HUES64 (cell line): ENCODE data around the gene HGFAC.

ENCODE experiments used
- H3K27ac ChIP-seq: 2 replicates; pipeline ENCODE4 v1.7.0; 2013; ENCODE audit warnings: low read depth, low read length, inconsistent platforms
- H3K27me3 ChIP-seq: 2 replicates; pipeline ENCODE4 v1.6.1; 2013; ENCODE audit warnings: mild to moderate bottlenecking, low read length; ENCODE audit not compliant: insufficient read depth
- H3K36me3 ChIP-seq: 2 replicates; pipeline ENCODE4 v1.6.1; 2013; ENCODE audit warnings: mild to moderate bottlenecking, low read length; ENCODE audit not compliant: insufficient read depth
- H3K4me1 ChIP-seq: 2 replicates; pipeline ENCODE4 v1.6.1; 2013; ENCODE audit warnings: mild to moderate bottlenecking, low read length, moderate library complexity; ENCODE audit not compliant: insufficient read depth
- H3K4me3 ChIP-seq: 2 replicates; pipeline ENCODE4 v1.5.1; 2013; ENCODE audit warnings: mild to moderate bottlenecking, low read length, moderate library complexity
- H3K9ac ChIP-seq: 2 replicates; pipeline ENCODE4 v1.6.1; 2013; ENCODE audit warnings: mild to moderate bottlenecking, low read depth, low read length
- H3K9me3 ChIP-seq: 2 replicates; pipeline ENCODE4 v1.6.1; 2013; ENCODE audit warnings: low read depth, low read length; ENCODE audit not compliant: insufficient read depth
- WGBS: fragments of 150-250, 120-280 bp; methylation state at CpG from one replicate; pipeline ENCODE4 v1.1.7; 2013; ENCODE audit warnings: missing lambda C conversion rate; 5-methylcytosine and 5-hydroxymethylcytosine counted together

Gene HGFAC

DNA sequence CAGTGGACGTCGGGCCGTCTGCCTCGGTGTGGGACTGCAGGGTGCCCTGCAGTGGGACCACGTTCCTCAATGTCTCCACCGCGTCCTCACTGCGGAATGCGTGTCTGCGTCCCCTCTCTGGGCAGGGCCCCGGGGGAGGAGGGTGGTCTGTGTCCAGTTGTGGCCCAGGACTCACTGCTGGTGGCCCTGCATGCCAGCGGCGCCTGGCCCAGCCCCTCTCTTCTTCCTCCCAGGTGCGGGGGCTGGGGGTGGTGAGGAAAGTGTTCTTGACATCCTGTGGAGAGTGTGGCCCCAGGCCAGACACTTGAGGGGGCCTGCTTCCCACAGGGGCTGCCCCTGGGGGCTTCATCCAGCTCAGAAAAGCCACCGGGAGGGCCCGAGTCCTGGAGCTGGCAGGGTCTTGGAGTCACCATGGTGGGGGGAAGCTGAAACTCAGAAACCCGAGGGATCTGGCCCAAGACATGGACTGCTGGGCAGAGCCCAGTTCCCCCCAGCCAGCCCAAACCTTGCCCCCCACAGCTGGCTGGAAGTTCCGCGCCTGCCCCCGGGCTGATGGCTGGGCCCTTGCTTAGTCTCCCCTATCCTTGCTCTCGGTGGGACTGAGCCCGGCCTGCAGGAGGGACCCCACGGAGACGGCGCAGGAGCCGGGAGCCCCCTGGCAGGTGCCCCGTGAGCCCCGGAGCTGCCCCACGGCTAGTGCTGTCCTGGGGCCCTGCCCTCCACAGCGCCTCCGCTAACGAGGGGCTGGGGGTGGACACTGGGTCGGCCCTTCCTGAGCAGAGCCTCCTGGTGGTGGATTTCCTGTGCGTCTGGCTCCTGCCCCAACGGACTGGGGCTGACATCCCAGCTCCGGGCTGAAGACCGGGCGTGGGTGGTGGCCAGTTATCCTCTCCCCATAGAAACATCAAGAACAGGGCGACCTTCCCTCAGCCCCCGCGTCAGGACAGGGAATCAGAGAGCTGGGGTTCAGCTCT lies 24.2 kb downstream of the HGFAC start:
- H3K9ac ChIP-seq, result no peak overlapping the region

DNA sequence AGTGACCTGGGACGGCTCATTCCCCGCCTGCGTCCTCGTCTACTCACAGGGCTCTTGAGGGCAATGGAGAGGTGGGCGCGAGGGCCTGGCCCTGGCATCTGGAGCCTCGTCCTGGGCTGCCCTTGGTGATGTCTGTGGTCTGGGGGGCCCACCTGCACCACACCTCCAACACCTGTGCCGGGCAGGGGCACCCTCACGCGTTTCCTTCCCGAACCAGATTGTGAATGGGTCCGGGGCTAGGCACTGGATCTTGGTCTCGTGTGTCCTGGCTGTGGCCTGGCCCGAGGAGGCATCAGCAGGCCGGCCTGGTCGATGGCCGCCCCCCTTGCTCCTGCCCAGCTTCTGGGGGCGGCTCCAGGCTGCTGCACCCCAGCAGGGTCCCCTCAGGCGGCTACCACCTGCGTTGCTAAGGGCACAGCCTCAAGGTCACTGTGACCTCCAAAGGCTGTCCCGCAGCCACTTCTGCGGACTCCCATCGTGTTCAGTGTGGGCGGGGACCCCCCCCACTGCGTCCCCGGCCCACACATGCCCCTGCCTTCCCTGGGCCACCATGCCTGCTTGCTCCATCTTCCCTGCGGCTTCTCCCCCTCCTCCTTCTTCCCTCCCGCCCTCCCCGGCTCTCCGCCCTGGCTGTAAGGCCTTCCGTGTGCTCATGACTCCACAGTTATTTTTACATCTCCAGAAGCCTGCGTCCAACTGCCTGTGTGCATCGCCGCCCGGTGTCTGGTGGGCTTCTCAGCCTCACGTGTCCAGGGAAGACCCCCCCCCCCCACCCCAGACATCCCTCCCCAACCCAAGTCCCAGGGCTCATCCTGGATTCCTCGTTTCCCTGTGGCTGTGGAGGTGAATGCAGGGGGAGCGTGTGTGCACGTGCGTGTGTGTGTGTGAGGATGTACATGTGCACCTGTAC lies 25.2 kb downstream of the HGFAC start:
- H3K36me3 ChIP-seq, result no peaks in the 10 kb centered on the region
- no peak overlapping the region for H3K9ac ChIP-seq
- WGBS, result 89% methylated on average over 40 of the region's 40 CpGs
- no peak overlapping the region for H3K27ac ChIP-seq
- no peak overlapping the region for H3K4me3 ChIP-seq
- no peaks in the 10 kb centered on the region for H3K9me3 ChIP-seq
- peaks cover 36% of the 10 kb centered on the region for H3K27me3 ChIP-seq
- no peaks in the 10 kb centered on the region for H3K4me1 ChIP-seq

More for the DNA sequence above, 24.2 kb downstream of the HGFAC start:
- WGBS, result 79% methylated on average over 38 of the region's 41 CpGs
- Histone ChIP-seq H3K4me3 (no peak overlapping the region), H3K4me1 (no peaks in the 10 kb centered on the region), H3K27ac (no peak overlapping the region), H3K27me3 (peaks cover 40% of the 10 kb centered on the region), H3K9me3 (no peaks in the 10 kb centered on the region), H3K36me3 (no peaks in the 10 kb centered on the region)

DNA sequence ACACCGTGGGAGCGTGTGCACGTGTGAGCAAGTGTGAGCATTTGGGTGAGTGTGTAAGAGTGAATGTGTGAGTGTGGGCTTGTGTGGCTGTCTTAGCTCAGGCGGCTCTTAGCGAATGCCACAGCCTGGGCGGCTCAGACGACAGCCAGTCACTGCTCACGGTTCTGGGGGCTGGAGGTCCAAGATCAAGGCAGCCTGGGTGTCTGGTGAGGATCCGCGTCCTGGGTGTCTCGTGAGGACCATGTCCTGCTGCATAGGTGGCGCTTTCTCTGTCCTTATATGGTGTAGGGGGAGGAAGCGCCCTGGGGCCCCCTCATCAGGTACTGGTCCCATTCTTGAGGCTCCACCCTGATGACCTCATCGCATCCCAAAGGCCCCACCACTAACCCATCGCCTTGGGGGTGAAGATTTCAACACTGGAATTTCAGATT lies 25.8 kb downstream of the HGFAC start:
- H3K4me1 ChIP-seq, result no peaks in the 10 kb centered on the region
- no peak overlapping the region for H3K4me3 ChIP-seq
- 86% methylated on average over 15 of the region's 15 CpGs for WGBS
- H3K27me3 ChIP-seq, result peaks cover 32% of the 10 kb centered on the region
- H3K9ac ChIP-seq, result no peak overlapping the region
- H3K27ac ChIP-seq, result no peak overlapping the region
- H3K36me3 ChIP-seq, result no peaks in the 10 kb centered on the region
- H3K9me3 ChIP-seq, result no peaks in the 10 kb centered on the region

DNA sequence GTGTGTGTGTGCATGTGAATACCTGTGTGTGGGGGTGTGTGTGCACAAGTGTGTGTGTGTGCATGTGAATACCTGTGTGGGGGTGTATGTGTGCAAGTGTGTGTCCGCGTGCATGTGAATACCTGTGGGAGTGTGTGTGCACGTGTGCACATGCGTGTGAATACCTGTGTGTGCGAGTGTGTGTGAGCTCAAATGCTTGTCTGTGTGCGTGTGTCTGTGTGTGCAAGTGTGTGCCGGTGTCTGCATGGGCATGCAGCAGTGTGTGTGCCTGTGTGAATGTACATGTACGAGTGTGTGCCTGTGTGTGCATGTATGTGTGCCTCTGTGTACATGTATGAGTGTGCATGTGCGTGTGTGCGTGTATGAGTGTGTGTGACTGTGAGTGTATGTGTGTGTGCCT lies 26.4 kb downstream of the HGFAC start:
- H3K36me3 ChIP-seq, result no peaks in the 10 kb centered on the region
- no peaks in the 10 kb centered on the region; the same call in 1 of the 2 replicates for H3K4me1 ChIP-seq
- H3K27ac ChIP-seq, result no peak overlapping the region
- no peak overlapping the region for H3K4me3 ChIP-seq
- WGBS, result 93% methylated on average over 10 of the region's 10 CpGs
- H3K9ac ChIP-seq, result no peak overlapping the region
- H3K9me3 ChIP-seq, result no peaks in the 10 kb centered on the region
- H3K27me3 ChIP-seq, result peaks cover 29% of the 10 kb centered on the region

DNA sequence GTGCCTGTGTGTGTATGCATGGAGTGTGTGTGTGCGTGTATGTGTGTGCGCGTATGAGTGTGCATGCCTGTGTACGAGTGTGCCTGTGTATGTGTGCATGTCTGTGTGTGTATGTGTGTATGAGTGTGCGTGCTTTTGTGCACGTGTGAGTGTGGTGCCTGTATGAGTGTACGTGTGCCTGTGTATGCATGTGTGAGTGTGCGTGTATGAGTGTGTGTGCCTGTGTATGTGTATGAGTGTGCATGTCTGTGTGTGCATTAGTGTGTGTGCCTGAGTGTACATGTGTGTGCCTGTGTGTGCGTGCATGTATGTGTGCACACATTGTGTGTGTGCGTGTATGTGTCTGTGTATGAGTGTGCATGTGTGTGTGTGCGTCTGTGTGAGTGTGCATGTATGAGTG lies 27.0 kb downstream of the HGFAC start:
- WGBS, result 95% methylated on average over 11 of the region's 11 CpGs
- H3K4me1 ChIP-seq, result no peaks in the 10 kb centered on the region; the same call in 1 of the 2 replicates
- H3K9me3 ChIP-seq, result no peaks in the 10 kb centered on the region
- H3K27ac ChIP-seq, result no peak overlapping the region
- no peak overlapping the region for H3K4me3 ChIP-seq
- H3K27me3 ChIP-seq, result peaks cover 25% of the 10 kb centered on the region
- no peaks in the 10 kb centered on the region for H3K36me3 ChIP-seq
- no peak overlapping the region for H3K9ac ChIP-seq

DNA sequence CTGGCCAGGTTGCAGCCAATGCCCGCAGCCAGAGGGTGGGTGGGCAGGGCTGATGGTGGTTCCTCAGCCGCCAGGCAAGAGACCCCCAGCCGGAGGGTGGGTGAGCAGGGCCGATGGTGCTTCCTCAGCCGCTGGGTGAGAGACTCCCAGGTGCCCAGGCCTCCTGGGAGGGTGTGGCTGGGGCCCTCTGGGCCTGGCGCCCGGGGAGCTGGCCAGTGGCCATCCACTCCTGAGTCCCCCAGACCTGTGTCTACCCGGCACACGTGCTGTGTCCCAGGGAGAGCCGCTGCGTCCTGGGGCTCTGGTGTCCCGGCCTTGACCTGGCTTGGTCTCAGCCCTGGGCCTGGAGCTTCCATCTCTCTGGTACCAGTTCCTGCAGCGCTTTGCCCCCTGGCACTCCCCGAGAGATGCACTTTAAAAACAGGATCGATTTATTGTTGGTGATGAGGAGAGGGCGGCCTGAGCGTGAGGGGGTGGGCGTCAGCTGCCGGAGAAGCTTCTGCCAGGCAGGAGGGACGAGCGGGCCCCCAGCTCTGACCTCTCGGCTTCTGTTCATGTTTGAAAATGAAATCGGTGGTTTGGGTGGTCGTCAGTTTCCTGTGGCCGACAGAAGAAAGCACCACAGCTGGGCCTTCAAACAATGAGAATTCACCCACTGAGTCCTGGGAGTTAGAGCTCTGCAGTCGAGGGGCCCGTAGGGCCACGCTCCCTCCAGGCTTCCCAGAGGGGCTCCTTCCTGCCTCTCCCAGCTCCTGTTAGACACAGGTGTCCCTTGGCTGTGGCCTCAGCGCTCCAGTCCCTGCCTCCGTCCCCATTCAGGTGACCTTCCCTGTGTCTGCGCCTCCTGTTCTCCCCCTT lies 27.8 kb downstream of the HGFAC start:
- WGBS, result 91% methylated on average over 31 of the region's 31 CpGs

DNA sequence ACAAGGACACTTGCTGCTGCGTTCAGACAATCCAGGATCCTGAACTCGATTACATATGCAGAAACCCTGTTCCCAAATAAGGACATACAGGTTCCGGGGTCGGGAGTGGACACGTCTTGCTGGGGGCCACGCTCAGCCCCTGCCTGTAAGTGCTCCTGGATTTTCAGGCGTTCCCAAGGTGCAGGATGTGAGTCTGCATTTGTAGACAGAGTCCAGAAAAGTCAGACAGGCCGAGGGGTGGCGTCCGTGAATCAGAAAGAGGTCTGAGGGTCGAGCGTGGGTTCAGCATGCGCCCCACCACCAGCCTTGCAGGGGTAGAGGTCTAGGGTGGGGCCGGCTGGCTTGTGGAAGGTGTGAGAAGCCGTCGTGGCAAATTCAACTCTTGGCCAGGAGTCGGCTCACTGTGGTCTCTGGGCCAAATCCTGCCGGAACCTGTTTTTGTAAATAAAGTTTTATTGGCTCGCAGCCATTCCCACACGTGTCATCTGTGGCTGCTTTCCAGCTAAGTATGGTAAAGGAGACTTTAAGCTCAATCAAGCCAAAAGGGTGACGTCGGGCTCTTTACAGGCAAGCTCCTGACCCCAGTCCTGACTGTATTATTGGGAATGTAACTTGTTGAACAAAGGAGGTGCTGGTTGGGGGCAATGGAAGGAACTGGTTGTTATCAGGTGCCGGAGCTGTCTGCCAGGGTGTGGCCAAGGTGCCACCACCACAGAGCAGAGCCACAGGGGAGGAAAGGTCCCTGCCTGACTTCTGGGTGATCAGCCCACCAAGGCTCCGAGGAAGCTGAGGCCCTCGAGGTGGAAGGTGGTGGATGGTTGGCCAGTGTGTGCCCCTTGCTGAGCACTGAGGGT lies 28.7 kb downstream of the HGFAC start:
- no peak overlapping the region for H3K4me3 ChIP-seq
- 91% methylated on average over 25 of the region's 25 CpGs for WGBS
- no peaks in the 10 kb centered on the region for H3K36me3 ChIP-seq
- H3K9ac ChIP-seq, result no peak overlapping the region
- no peaks in the 10 kb centered on the region; the same call in 1 of the 2 replicates for H3K4me1 ChIP-seq
- H3K27ac ChIP-seq, result no peak overlapping the region
- H3K9me3 ChIP-seq, result no peaks in the 10 kb centered on the region
- peaks cover 21% of the 10 kb centered on the region for H3K27me3 ChIP-seq

More for the DNA sequence above, 27.8 kb downstream of the HGFAC start:
- Histone ChIP-seq H3K36me3 (no peaks in the 10 kb centered on the region), H3K4me1 (no peaks in the 10 kb centered on the region; the same call in 1 of the 2 replicates), H3K9ac (no peak overlapping the region), H3K9me3 (no peaks in the 10 kb centered on the region), H3K27ac (no peak overlapping the region), H3K27me3 (peaks cover 21% of the 10 kb centered on the region), H3K4me3 (no peak overlapping the region)

DNA sequence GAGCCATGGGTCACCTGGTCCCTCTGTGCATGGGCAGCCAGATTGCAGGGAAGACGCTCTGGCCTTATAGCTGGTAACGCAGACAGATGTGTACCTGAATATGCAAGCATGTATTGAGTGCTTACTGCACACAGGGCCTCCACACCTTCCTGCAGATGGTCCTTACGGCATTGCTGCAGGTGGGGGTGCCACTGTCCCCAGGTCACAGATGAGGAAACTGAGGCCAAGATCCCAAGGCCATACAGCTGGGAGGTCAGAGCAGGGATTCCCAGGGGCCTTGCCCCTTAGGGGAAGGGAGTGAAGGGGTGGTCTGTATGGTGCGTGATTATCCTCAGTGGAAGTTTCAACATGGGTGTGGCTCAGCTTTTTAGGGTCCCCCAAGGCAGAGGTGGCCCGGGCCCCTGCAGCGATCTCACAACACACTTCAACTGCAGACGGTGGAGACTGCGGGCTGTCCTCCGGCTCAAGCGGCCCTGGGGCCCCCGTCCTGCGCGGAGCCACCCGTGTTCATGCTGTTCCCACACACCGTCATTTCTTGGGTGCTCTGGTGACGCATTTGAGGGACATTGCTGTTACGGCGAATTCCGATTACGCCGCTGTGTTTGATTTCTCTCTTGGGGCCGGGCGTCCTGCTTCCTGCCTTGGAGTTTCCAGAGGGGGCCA lies 29.5 kb downstream of the HGFAC start:
- Histone ChIP-seq H3K4me3 (no peak overlapping the region), H3K9me3 (no peaks in the 10 kb centered on the region), H3K27me3 (peaks cover 24% of the 10 kb centered on the region), H3K9ac (no peak overlapping the region), H3K36me3 (no peaks in the 10 kb centered on the region), H3K27ac (no peak overlapping the region), H3K4me1 (no peaks in the 10 kb centered on the region; the same call in 1 of the 2 replicates)
- 96% methylated on average over 23 of the region's 23 CpGs for whole genome bisulfite sequencing

DNA sequence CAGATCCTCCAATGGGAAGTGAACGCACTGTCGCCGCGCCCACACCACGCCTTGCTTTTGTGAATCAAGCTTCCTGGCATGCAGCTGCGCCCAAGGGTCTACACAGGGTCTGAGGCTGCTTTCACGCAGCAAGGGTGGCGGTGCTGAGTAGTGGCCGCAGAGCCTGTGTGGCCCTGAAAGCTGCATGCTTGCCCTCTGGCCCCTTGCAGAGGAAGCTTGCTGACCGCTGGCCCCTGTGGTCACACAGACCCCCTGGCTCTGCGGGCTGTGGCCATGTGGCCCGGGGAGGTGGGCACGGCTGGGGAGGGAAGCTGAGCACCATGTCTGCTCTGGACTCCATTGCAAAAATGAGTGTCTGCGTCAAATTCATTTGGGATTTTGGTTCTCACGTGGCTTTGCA lies 30.1 kb downstream of the HGFAC start:
- WGBS, result 91% methylated on average over 15 of the region's 15 CpGs
- Histone ChIP-seq H3K4me3 (no peak overlapping the region), H3K36me3 (no peaks in the 10 kb centered on the region), H3K4me1 (no peaks in the 10 kb centered on the region; the same call in 1 of the 2 replicates), H3K27ac (no peak overlapping the region), H3K9ac (no peak overlapping the region), H3K27me3 (peaks cover 29% of the 10 kb centered on the region), H3K9me3 (no peaks in the 10 kb centered on the region)
